Ascending aorta (tissue), 2 donors: Measurements from ENCODE around the gene TPRA1. TPM values are rescaled to one million over a fixed set of nuclear protein-coding genes. Genes with fewer than 3 reads are reported as not detected.

Experiments used
- DNase-seq, 2 donors: peaks; one replicate each; pipeline ENCODE4 v3.0.0-alpha.2; 2019; ENCODE audit warnings: low spot score in 2 of 2
- H3K27ac ChIP-seq, 2 donors: fragments of 200-600 bp; sonication (generic); one replicate each; pipeline ENCODE4 v1.5.1; 2016 to 2017; ENCODE audit warnings: mild to moderate bottlenecking in 1 of 2
- H3K27me3 ChIP-seq: fragments of 200-600 bp; sonication (generic); one replicate; pipeline ENCODE4 v1.5.1; 2017
- H3K36me3 ChIP-seq, 2 donors: fragments of 200-600 bp; sonication (generic); one replicate each; pipeline ENCODE4 v1.5.1; 2016
- H3K4me1 ChIP-seq, 2 donors: fragments of 200-600 bp; sonication (generic); one replicate each; pipeline ENCODE4 v1.5.1; 2016 to 2017; ENCODE audit warnings: mild to moderate bottlenecking in 1 of 2
- H3K4me3 ChIP-seq, 2 donors: fragments of 200-600 bp; sonication (generic); one replicate each; pipeline ENCODE4 v1.5.1; 2016 to 2017; ENCODE audit warnings: mild to moderate bottlenecking in 1 of 2
- H3K9me3 ChIP-seq, 2 donors: fragments of 200-600 bp; sonication (generic); one replicate each; pipeline ENCODE4 v1.5.1; 2016
- intact Hi-C: fragments of 100-400 bp; cut with DNase I; formaldehyde crosslinking; loops from one replicate; pipeline ENCODE4 v1.15.1; 2023
- total RNA-seq: library from RNA; depleted of rRNA; stranded (reverse); fragments of >200 nt; gene quantifications from one replicate; pipeline ENCODE4 v1.1.0, GENCODE V29; 2016
- TF ChIP-seq, protein P1 (sequence below), 3 experiments: fragments of 200-600 bp in 2 of 3; fragments of 450-650 bp in 1 of 3; sonication (generic) in 2 of 3; IDR thresholded peaks; one replicate each; pipeline ENCODE4 v1.5.1; 2016 to 2019; ENCODE audit warnings: antibody characterized with exemption in 3 of 3, mild to moderate bottlenecking in 1 of 3, moderate library complexity in 1 of 3

Gene TPRA1
- total RNA-seq, 1 donor from 2014 or later, result 87.1 TPM

DNA sequence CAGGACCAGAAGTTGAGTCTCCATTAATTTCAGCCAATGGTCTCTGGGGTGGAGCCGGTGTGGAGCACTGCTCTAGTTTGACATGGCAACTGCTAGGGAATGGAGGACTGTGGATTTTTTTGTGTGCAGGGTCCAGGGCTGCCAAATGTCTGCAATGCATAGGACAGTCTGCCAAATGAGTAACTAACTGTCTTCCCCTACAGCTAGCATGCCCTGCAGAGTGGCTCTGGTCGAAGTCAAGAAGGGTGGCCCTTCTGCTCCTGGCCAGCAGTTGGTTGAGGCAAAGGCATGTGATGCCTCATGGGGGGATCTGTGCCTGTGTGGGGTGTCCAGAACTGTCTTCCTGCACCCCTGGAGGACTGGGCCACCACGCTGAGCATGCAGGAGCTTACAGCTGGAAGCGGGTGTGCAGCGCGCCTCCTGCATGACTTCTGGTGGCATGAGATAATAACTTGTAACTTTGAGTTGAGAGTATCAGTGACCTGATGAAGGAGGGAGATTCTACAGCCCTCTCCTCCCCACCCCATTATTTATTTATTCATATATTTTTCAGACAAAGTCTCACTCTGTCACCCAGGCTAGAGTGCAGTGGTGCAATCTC lies 4.6 kb downstream of the TPRA1 start:
- Histone ChIP-seq H3K36me3 (no peaks in the 10 kb centered on the region), H3K9me3 (no peaks in the 10 kb centered on the region), H3K4me3 (no peak overlapping the region), H3K27ac (no peak overlapping the region), H3K4me1 (peaks cover 3 to 18% of the 10 kb centered on the region in 2 donors), H3K27me3 (no peaks in the 10 kb centered on the region)
- intact Hi-C loops, result no loop called here
- TF ChIP-seq, protein P1, sequence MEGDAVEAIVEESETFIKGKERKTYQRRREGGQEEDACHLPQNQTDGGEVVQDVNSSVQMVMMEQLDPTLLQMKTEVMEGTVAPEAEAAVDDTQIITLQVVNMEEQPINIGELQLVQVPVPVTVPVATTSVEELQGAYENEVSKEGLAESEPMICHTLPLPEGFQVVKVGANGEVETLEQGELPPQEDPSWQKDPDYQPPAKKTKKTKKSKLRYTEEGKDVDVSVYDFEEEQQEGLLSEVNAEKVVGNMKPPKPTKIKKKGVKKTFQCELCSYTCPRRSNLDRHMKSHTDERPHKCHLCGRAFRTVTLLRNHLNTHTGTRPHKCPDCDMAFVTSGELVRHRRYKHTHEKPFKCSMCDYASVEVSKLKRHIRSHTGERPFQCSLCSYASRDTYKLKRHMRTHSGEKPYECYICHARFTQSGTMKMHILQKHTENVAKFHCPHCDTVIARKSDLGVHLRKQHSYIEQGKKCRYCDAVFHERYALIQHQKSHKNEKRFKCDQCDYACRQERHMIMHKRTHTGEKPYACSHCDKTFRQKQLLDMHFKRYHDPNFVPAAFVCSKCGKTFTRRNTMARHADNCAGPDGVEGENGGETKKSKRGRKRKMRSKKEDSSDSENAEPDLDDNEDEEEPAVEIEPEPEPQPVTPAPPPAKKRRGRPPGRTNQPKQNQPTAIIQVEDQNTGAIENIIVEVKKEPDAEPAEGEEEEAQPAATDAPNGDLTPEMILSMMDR (IDR thresholded peaks at IDR 0.05), result no peak
- DNase-seq, result no peak

DNA sequence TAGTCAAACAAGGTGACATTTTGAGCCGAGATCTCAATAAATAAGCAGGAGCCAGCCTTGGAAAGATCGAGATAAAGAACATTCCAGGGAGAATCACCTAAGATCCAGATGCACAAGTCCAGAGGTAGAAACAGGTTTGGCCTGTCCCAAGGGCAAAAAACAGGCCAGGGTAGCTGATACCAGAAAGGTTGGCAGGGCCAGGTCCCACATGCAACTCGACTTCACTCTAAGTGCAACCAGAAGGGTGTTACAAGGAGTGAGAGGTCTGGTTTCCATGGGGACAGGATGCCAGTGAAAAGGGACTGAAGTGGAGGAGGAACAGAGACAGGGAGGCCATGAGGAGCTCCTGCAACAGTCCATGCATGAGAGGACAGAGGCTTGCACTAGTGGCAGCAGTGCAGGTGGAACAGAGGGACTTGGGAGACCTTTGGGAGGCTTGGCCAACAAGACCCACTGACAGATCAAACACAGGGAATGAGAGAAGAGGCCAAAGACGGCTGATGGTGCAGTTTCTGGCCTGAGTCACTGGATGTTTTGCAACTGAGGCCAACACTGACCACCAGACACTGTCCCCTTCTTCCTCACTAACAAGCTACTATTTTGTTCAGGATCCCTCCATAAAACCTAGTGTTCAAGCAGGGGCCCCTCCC lies 5.2 kb downstream of the TPRA1 start:
- Histone ChIP-seq H3K9me3 (no peaks in the 10 kb centered on the region), H3K4me1 (peaks cover 3 to 18% of the 10 kb centered on the region in 2 donors), H3K36me3 (no peaks in the 10 kb centered on the region), H3K4me3 (no peak overlapping the region), H3K27ac (no peak overlapping the region), H3K27me3 (no peaks in the 10 kb centered on the region)
- TF ChIP-seq, protein P1 (IDR thresholded peaks at IDR 0.05), result no peak
- intact Hi-C loops, result no loop called here
- DNase-seq, result no peak

- TF ChIP-seq, protein P1 (IDR thresholded peaks at IDR 0.05), result no peak
- H3K27me3 ChIP-seq, result no peaks in the 10 kb centered on the region
- intact Hi-C loops, result no loop called here
- H3K4me3 ChIP-seq, result no peak overlapping the region
- peaks cover 3 to 18% of the 10 kb centered on the region in 2 donors for H3K4me1 ChIP-seq
- no peaks in the 10 kb centered on the region for H3K9me3 ChIP-seq
- no peak overlapping the region for H3K27ac ChIP-seq
- no peak for DNase-seq
- H3K36me3 ChIP-seq, result peaks cover 0 to under 1% of the 10 kb centered on the region in 2 donors
These were observed 5.8 kb downstream of the TPRA1 start for GRCh38 chr3:127584734-127585133.

GRCh38 chr3:127580327-127581060 lies 10.0 kb downstream of the TPRA1 start:
- Histone ChIP-seq H3K4me1 (no peaks in the 10 kb centered on the region), H3K4me3 (no peak overlapping the region), H3K27ac (no peak overlapping the region), H3K36me3 (peaks cover 5 to 16% of the 10 kb centered on the region in 2 donors), H3K27me3 (no peaks in the 10 kb centered on the region), H3K9me3 (no peaks in the 10 kb centered on the region)
- intact Hi-C loops, result no loop called here
- no peak for DNase-seq
- TF ChIP-seq, protein P1 (IDR thresholded peaks at IDR 0.05), result no peak

DNA sequence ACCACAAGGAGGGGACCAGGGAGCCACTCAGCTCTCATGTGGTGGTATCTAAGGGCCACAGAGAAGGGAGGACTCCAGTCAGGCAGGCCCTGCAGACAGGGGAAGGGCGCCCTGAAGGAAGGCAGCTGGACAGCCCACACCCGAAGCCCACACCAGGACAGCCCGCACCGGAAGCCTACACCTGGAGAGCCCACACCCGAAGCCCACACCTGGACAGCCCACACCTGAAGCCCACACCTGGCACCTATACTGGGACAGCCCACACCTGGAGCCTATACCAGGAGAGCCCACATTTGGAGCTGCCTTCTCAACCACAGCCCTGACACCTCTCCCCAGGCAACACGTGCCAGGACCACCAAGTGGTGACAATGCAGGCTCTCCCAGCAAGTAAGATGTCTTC lies 11.7 kb downstream of the TPRA1 start:
- TF ChIP-seq, protein P1 (IDR thresholded peaks at IDR 0.05), result no peak
- Histone ChIP-seq H3K4me3 (no peak overlapping the region), H3K27ac (no peak overlapping the region), H3K9me3 (no peaks in the 10 kb centered on the region), H3K4me1 (peaks cover 0 to 4% of the 10 kb centered on the region in 2 donors), H3K27me3 (no peaks in the 10 kb centered on the region), H3K36me3 (peaks cover 8 to 27% of the 10 kb centered on the region in 2 donors)
- no peak for DNase-seq
- intact Hi-C loops, result loop anchor here (5.0 to 10.0 kb wide), 2 partner anchors 246 to 393 kb away; partner anchors contain the start of gene MGLL
